K562 (cell line): ENCODE results near the gene PSAT1. TPM values are rescaled to one million over a fixed set of nuclear protein-coding genes. Genes with fewer than 3 reads are reported as not detected.

Experiments used
- ATAC-seq: fragments of 200-7000 bp; cut with Tn5 transposase; 3 replicates; pipeline ENCODE4 v1.9.1; 2020; ENCODE audit warnings: moderate library complexity
- BruUV-seq: library from RNA; stranded (reverse); fragments of 400-500 nt; replicated peaks from 2 replicates; lab custom pipeline; 2021; lab: Mats Ljungman, UMichigan
- CTCF ChIA-PET: fragments of 300-600 bp; formaldehyde crosslinking; extraction: SDS; loops from one replicate; lab custom pipeline; 2021; ENCODE audit warnings: low intra/inter-chr PET ratio; lab: Yijun Ruan, JAX
- POLR2A ChIA-PET: fragments of 300-600, 350-650 bp; sonication (Branson Sonifier 250); formaldehyde crosslinking; extraction: SDS; loops from one replicate; lab custom pipeline; 2021; ENCODE audit warnings: antibody characterized with exemption, inconsistent platforms; lab: Yijun Ruan, JAX
- DNase-seq, 4 experiments: peaks; one replicate each; pipeline versions ENCODE4 v3.0.0 to v3.0.0-alpha.2; 2011 to 2018; ENCODE audit warnings: low spot score in 3 of 4, mixed read lengths in 3 of 4; ENCODE audit errors: extremely low read depth in 1 of 4
- FAIRE-seq: peaks from 2 replicates; lab custom pipeline; 2011; peaks lifted over from hg19 to GRCh38; lab: Jason Lieb, UNC
- H2AFZ ChIP-seq: 2 replicates; pipeline ENCODE4 v1.6.0; 2011; ENCODE audit warnings: low read depth, low read length, control low read depth, inconsistent platforms
- H3K27ac ChIP-seq: fragments of 200-600 bp; 3 replicates; pipeline ENCODE4 v1.8.0; 2011; ENCODE audit warnings: low read depth, mild to moderate bottlenecking, control low read depth, inconsistent platforms, low read length, moderate library complexity, mixed read lengths; ENCODE audit errors: extremely low read depth
- H3K27me3 ChIP-seq, 2 experiments: fragments of 300-600 bp in 1 of 2; 2 replicates in 1 of 2; 3 replicates in 1 of 2; pipeline versions ENCODE4 v1.6.0 to v1.8.0; 2011; ENCODE audit warnings: inconsistent platforms in 2 of 2, low read length in 2 of 2, mild to moderate bottlenecking in 1 of 2, mixed read lengths in 1 of 2, moderate library complexity in 1 of 2; ENCODE audit not compliant: control insufficient read depth in 2 of 2, insufficient read depth in 2 of 2
- H3K36me3 ChIP-seq: fragments of 300-600 bp; 3 replicates; pipeline ENCODE4 v1.8.0; 2011; ENCODE audit warnings: mild to moderate bottlenecking, low read length, inconsistent platforms; ENCODE audit not compliant: control insufficient read depth, insufficient read depth
- H3K4me1 ChIP-seq, 2 experiments: fragments of 200-600 bp in 1 of 2; replicated peaks in 1 of 2; 2 replicates in 1 of 2; 3 replicates in 1 of 2; pipeline versions ENCODE4 v1.5.1 to v1.8.0; 2011; ENCODE audit warnings: inconsistent platforms in 2 of 2, low read length in 2 of 2, mild to moderate bottlenecking in 1 of 2, mixed read lengths in 1 of 2, moderate library complexity in 1 of 2; ENCODE audit not compliant: control insufficient read depth in 2 of 2, insufficient read depth in 2 of 2
- H3K4me2 ChIP-seq: 2 replicates; pipeline ENCODE4 v1.6.1; 2011; ENCODE audit warnings: low read length, control low read depth, inconsistent platforms, mixed read lengths; ENCODE audit not compliant: insufficient read depth
- H3K4me3 ChIP-seq: fragments of 200-600 bp; sonication (generic), shearing (Covaris generic); 2 replicates; pipeline ENCODE4 v1.5.1; 2016; ENCODE audit warnings: control low read depth, inconsistent platforms
- H3K79me2 ChIP-seq: fragments of 200-600 bp; 3 replicates; pipeline ENCODE4 v1.8.0; 2011; ENCODE audit warnings: low read length, inconsistent platforms; ENCODE audit not compliant: control insufficient read depth, insufficient read depth
- H3K9ac ChIP-seq, 2 experiments: 2 replicates each; pipeline versions ENCODE4 v1.6.0 to v1.6.1; 2011; ENCODE audit warnings: low read depth in 2 of 2, low read length in 2 of 2, control low read depth in 1 of 2, inconsistent platforms in 1 of 2, mild to moderate bottlenecking in 1 of 2, mixed read lengths in 1 of 2; ENCODE audit not compliant: insufficient read depth in 1 of 2
- H3K9me1 ChIP-seq: one replicate; pipeline ENCODE4 v1.6.0; 2011; ENCODE audit warnings: inconsistent platforms, mild to moderate bottlenecking, low read length, moderate library complexity; ENCODE audit not compliant: control insufficient read depth, insufficient read depth
- H3K9me3 ChIP-seq: replicated peaks from 2 replicates; pipeline ENCODE4 v1.5.1; 2011; ENCODE audit warnings: low read depth, low read length, inconsistent platforms; ENCODE audit not compliant: control insufficient read depth, insufficient read depth
- H4K20me1 ChIP-seq: replicated peaks from 2 replicates; pipeline ENCODE4 v1.6.1; 2011; ENCODE audit warnings: low read length, inconsistent platforms, mixed read lengths; ENCODE audit not compliant: control insufficient read depth, insufficient read depth
- BCOR ChIP-seq: fragments of 450-650 bp; IDR thresholded peaks from 2 replicates; pipeline ENCODE4 v1.6.1; 2016
- NR3C1 ChIP-seq: sonication (generic); formaldehyde crosslinking; IDR thresholded peaks from 2 replicates; pipeline ENCODE4 v1.8.1; 2022; ENCODE audit warnings: missing genetic modification reagents
- RBBP5 ChIP-seq: fragments of 200-600 bp; sonication (generic); IDR thresholded peaks from 2 replicates; pipeline ENCODE4 v1.6.1; 2012; ENCODE audit warnings: borderline replicate concordance, mild to moderate bottlenecking, low read length, control low read depth, inconsistent platforms; ENCODE audit not compliant: insufficient read depth, poor library complexity, severe bottlenecking
- RBM25 ChIP-seq: fragments of 200-400 bp; formaldehyde crosslinking; IDR thresholded peaks from 2 replicates; pipeline ENCODE4 v1.6.1; 2018; ENCODE audit warnings: low read length, low read depth, moderate library complexity; ENCODE audit not compliant: severe bottlenecking
- WGBS: fragments of 100-300 bp; shearing (Covaris generic); methylation state at CpG from one replicate; pipeline ENCODE4 v1.1.6; 2016; ENCODE audit warnings: low coverage, mixed read lengths; ENCODE audit not compliant: insufficient coverage; ENCODE audit errors: missing lambda C conversion rate; 5-methylcytosine and 5-hydroxymethylcytosine counted together
- in situ Hi-C: fragments of 300-500 bp; cut with MboI; formaldehyde crosslinking; loops from 4 replicates; pipeline ENCODE4 v1.15.0; 2018; ENCODE audit warnings: inconsistent platforms, mixed read lengths
- intact Hi-C: fragments of 100-400 bp; cut with micrococcal nuclease; formaldehyde crosslinking; loops from 2 replicates; pipeline ENCODE4 v1.14.2; 2022
- polyA plus RNA-seq, 8 experiments: library from polyadenylated mRNA; depleted of rRNA in 4 of 8; stranded (reverse) in 5 of 8; unstranded in 3 of 8; fragments of >200 nt; fragmentation: Nextera tagmentation in 2 of 8; fragmentation: Illumina TruSeq in 1 of 8; extraction: Ambion mirVana in 2 of 8; extraction: Trizol in 1 of 8; gene quantifications; 2 replicates each; pipeline versions ENCODE4 v1.2.1 to v1.2.3, GENCODE V29; 2011 to 2014; ENCODE audit warnings: inconsistent platforms in 1 of 8, missing spikeins in 1 of 8
- total RNA-seq, 7 experiments: library from RNA; depleted of rRNA in 6 of 7; stranded (reverse); fragments of >200 nt in 6 of 7; fragmentation: Illumina TruSeq in 2 of 7; extraction: Trizol in 2 of 7; gene quantifications; 2 replicates each; pipeline versions ENCODE4 v1.2.1 to v1.2.3, GENCODE V29; 2011 to 2021; ENCODE audit warnings: low replicate concordance in 1 of 7

The PSAT1 gene
- total and polyA plus RNA-seq, 9 of the 15 experiments (the other 6 are each of a cell fraction or from before 2014, with no cell fraction given): 29.7 to 151 (median 98.3) TPM

DNA sequence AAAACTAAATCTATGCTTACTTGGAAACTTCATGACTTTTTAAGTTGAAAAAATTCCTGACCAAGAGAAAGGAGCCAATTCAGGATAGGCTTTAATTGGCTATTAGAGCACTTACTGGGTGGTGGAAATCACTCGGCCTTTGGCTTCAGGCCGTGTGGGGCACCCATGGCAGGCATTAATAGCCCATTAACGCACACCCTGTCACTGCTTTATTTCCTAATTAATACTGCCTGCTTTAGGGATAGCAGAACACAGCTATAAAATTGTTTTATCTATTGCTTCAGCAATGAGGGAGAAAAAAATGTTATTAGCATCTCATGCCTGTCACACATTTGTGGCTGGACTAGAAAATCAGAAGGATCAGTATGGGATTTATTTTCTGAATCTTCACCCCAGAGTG lies 58.1 kb downstream of the PSAT1 start:
- Histone ChIP-seq H3K9ac (no peak overlapping the region), H3K27ac (no peak overlapping the region), H3K4me1 (peaks cover 0 to 12% of the 10 kb centered on the region in 2 experiments; a peak in 2 of 5 replicates), H3K27me3 (no peaks in the 10 kb centered on the region), H3K4me3 (no peak overlapping the region), H3K79me2 (no peaks in the 10 kb centered on the region), H3K36me3 (no peaks in the 10 kb centered on the region), H3K9me3 (no peaks in the 10 kb centered on the region), H3K4me2 (no peak overlapping the region), H4K20me1 (no peaks in the 10 kb centered on the region), H3K9me1 (no peaks in the 10 kb centered on the region), H2AFZ (no peak overlapping the region)
- ChIA-PET POLR2A (no interaction called here), CTCF (no interaction called here)
- no peak for FAIRE-seq
- DNase-seq: no peak
- WGBS: 14% methylated on average over 2 of the region's 3 CpGs
- no TSS peak for BruUV-seq
- in situ Hi-C loops: loop anchor here (25.0 kb wide), 1 partner anchor 918 kb away; no protein-coding TSS in a partner anchor
- intact Hi-C loops: no loop called here
- no peak for ATAC-seq
- TF ChIP-seq RBBP5: no peak

DNA sequence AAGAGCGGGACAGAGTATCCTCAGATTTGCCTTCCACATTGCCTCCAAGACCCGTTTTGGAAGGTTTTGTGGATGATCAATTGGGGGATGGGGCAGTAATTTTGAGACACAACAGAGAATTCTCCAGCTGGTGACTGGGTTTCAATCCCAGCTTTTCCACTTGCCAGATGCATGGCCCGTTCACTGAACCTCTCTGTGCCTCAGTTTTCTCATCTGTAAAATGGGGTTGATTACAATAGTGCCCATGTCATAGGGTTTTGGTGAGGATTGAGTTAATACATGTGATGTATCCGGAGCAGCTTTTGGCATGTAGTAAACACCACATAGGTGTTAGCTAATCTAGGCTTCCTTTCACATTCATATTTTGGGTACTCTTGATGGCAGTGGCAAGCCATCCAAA lies 59.7 kb downstream of the PSAT1 start:
- Histone ChIP-seq H3K4me3 (no peak overlapping the region), H3K4me2 (no peak overlapping the region), H3K4me1 (peaks cover 0 to 12% of the 10 kb centered on the region in 2 experiments; a peak in 2 of 5 replicates), H4K20me1 (no peaks in the 10 kb centered on the region), H3K79me2 (no peaks in the 10 kb centered on the region), H2AFZ (no peak overlapping the region; the same call in 1 of the 2 replicates), H3K27ac (no peak overlapping the region), H3K27me3 (peaks cover 0 to 3% of the 10 kb centered on the region in 2 experiments; a peak in 1 of 5 replicates), H3K36me3 (no peaks in the 10 kb centered on the region), H3K9me1 (no peaks in the 10 kb centered on the region), H3K9ac (no peak overlapping the region), H3K9me3 (no peaks in the 10 kb centered on the region)
- no TSS peak for BruUV-seq
- intact Hi-C loops (no loop called here), in situ Hi-C loops (loop anchor here (25.0 kb wide), 1 partner anchor 919 kb away; no protein-coding TSS in a partner anchor)
- 0% methylated on average over 4 of the region's 4 CpGs for WGBS
- ChIA-PET POLR2A (no interaction called here), CTCF (no interaction called here)
- ATAC-seq (no peak), FAIRE-seq (no peak)
- TF ChIP-seq NR3C1 (CRISPR knock-in tag): no peak
- peak; percentile 33; the same call in 1 of the 2 replicates for TF ChIP-seq BCOR
- peak; percentile 65 for TF ChIP-seq RBM25
- TF ChIP-seq, all 486 proteins: peak for 2
- no peak for DNase-seq
